AG10803 (cell line): ENCODE results near the gene ELMO3.
A peak's percentile ranks its signal among the peaks of the same experiment; 100 is the strongest.

Experiments used
- DNase-seq: peaks from one replicate; pipeline ENCODE4 v3.0.0; 2010; ENCODE audit warnings: low read depth
- H3K4me3 ChIP-seq: 2 replicates; pipeline ENCODE4 v1.5.1; 2011; ENCODE audit warnings: mild to moderate bottlenecking, low read length, control low read depth
- TF ChIP-seq, protein P1 (sequence below): conservative IDR thresholded peaks from 2 replicates; pipeline ENCODE4 v1.5.1; 2011; ENCODE audit warnings: mild to moderate bottlenecking, low read length, control low read depth, inconsistent platforms

Gene ELMO3

DNA sequence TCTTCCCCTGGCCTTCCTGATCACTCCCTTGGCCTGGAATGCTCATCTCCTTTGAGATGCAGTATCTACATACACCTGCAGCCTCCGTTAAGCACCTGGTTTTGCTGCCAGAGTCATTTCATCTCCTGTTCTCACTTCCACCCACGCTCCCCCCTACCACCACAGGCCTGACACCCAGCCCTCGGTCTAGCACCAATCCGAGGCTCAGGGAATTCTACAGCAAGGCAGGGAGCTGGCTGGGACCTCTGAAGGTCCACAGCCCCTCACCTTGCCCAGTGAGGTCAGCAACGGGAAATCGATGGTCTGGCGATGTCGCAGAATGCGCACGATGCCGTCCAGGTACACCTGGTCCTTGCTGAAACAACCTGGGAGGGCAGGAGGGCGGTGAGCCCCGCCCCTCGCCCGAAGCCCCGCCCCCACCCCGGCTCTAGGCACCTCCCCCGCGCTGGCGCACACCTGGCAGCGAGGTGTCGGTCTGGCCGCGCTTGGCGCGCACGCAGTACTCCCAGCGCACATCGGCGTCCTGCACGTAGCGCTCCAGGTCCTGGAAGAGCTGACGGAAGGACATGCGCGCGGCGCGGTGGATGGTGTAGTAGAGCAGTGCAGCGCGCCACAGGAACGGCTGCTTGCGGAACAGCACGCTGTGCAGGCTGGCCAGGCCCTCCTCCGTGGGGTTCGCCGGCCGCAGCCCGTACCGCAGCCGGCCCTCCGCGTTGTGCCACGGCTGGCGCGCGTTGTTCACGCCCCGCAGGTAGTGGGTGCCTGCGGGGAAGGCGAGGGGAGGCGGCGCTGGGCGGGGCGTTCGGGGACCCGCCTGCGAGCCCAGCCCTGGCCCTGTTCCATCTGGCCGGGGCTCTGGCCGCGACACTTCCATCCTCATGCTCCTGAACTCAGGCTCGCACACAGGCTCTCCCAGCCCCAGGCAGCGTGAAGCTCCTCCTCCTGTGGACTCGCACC is 20.9 kb upstream of the ELMO3 start:
- peak; percentile 51 for DNase-seq
- TF ChIP-seq, protein P1, sequence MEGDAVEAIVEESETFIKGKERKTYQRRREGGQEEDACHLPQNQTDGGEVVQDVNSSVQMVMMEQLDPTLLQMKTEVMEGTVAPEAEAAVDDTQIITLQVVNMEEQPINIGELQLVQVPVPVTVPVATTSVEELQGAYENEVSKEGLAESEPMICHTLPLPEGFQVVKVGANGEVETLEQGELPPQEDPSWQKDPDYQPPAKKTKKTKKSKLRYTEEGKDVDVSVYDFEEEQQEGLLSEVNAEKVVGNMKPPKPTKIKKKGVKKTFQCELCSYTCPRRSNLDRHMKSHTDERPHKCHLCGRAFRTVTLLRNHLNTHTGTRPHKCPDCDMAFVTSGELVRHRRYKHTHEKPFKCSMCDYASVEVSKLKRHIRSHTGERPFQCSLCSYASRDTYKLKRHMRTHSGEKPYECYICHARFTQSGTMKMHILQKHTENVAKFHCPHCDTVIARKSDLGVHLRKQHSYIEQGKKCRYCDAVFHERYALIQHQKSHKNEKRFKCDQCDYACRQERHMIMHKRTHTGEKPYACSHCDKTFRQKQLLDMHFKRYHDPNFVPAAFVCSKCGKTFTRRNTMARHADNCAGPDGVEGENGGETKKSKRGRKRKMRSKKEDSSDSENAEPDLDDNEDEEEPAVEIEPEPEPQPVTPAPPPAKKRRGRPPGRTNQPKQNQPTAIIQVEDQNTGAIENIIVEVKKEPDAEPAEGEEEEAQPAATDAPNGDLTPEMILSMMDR, result no peak; the same call in 1 of the 2 replicates
- peak overlapping the region; percentile 52 for H3K4me3 ChIP-seq

DNA sequence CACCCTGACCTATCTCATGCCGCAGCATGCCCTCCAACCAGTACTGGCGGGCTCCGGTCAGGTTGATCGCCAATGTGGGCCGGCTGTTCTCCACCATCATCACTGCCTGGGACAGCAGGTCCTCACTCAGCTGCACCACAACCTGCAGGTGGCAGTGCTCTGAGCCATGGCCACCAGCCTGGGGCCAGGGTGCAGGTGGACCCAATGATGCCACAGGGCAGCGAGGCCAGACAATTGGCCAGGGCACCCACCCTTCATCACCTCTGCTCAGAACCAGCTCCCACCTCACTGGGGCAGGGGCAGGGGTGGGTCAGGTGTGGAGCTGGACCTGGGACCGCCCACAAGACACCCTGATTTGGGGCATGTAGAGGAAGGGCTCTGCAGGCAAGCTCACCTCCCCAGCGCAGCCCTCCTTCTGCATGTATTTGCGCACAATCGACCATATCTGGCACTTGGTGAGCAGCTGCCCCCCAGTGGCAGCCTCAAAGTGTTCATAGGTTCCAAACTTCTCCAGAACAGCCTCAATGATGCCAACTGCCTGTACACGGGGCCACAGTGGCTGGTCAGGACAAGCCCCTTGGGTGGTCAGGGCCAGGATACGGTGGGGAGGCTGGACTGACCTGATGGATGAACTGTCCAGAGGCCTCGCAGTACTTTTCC is 19.4 kb upstream of the ELMO3 start:
- H3K4me3 ChIP-seq, result no peak overlapping the region
- TF ChIP-seq, protein P1, result peak; percentile 9; the same call in 1 of the 2 replicates
- no peak for DNase-seq

DNA sequence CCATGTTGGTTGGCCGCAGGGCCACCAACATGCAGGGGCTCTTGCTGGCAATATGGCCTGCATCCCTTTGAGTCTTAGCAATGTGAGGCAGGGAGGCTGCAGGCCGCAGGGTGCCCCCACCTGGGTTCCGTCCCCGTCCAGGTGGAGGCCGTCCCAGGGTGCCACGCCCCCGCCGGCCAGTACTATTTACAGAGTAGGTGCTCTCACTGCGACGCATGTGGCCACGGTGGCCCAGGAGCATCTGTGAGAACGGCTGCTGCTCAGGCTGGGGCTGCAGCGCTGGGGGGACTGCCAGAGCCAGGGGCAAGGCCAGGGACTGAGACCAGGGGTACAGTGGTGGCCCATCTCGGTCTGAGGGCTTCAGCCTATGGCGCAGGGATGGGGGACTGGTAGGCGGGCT is 18.8 kb upstream of the ELMO3 start:
- H3K4me3 ChIP-seq, result no peak overlapping the region
- TF ChIP-seq, protein P1, result no peak

DNA sequence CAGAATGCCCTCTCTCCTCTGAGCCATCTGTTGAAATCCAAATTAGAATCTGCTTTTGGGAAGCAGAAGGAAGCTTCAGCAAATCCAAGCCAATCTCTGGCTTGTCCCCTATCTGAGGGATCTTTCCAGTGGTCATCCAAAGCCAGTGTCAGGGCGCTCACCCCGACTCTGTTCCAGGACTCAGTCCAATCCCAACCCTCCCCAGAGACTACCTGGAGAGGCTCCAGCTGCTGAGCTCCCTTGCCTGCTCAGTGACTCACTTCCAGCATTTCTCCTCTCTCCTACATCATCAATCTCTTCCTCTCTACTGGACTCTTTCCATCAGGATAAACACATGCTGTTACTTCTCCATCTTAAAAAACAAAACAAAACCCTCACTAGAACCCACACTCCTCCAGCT is 17.6 kb upstream of the ELMO3 start:
- H3K4me3 ChIP-seq, result no peak overlapping the region
- peak; percentile 86 for DNase-seq
- TF ChIP-seq, protein P1, result no peak

More for the DNA sequence above, 18.8 kb upstream of the ELMO3 start:
- DNase-seq, result no peak

DNA sequence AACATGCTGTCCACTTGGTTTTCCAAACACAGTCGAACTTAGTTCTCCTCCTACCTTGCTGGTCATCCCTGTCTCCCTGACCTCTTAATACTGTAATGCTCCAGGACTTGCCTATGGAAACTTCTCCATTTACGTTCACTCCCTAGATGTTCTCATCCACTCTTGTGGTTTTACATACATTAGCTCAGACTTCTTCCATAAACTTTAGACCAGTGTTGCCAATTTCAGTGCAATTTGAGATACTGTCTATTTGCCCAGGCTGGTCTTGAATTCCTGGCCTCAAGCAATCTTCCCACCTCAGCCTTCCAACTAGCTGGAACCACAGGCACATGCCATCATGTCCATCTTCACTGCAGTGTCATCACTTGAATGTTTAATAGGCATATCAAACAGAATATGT is 16.6 kb upstream of the ELMO3 start:
- H3K4me3 ChIP-seq, result no peak overlapping the region
- DNase-seq, result no peak
- TF ChIP-seq, protein P1, result no peak

DNA sequence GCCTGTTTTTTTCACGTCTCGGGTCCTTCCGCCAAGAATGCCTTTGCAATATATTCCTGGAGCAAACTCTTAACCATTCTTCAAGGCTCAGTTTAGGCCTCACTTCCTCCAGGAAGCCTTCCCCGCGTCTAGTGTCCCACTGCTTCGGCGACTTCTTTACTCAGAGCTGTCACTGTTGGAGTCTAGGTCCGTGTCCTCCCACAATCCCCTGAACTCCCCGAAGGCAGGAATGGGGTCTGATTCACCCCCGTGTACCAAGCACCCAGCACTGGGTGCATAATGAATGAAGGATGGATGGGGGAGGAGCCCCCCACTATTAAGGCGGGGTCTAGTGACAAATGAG is 15.7 kb upstream of the ELMO3 start:
- no peak for DNase-seq
- TF ChIP-seq, protein P1, result no peak
- peak overlapping the region; percentile 72 for H3K4me3 ChIP-seq
